GM10266 (cell line): Measurements from ENCODE around the gene PLEKHA7.
A peak's percentile ranks its signal among the peaks of the same experiment; 100 is the strongest.

Experiments used
- DNase-seq: peaks from one replicate; pipeline ENCODE4 v3.0.0; 2012; ENCODE audit errors: extremely low spot score
- TF ChIP-seq, protein P1 (sequence below): IDR thresholded peaks from 2 replicates; pipeline ENCODE4 v1.5.1; 2012; ENCODE audit warnings: mild to moderate bottlenecking, low read depth; ENCODE audit not compliant: control insufficient read depth, insufficient read depth; ENCODE audit errors: missing control alignments

The PLEKHA7 gene

DNA sequence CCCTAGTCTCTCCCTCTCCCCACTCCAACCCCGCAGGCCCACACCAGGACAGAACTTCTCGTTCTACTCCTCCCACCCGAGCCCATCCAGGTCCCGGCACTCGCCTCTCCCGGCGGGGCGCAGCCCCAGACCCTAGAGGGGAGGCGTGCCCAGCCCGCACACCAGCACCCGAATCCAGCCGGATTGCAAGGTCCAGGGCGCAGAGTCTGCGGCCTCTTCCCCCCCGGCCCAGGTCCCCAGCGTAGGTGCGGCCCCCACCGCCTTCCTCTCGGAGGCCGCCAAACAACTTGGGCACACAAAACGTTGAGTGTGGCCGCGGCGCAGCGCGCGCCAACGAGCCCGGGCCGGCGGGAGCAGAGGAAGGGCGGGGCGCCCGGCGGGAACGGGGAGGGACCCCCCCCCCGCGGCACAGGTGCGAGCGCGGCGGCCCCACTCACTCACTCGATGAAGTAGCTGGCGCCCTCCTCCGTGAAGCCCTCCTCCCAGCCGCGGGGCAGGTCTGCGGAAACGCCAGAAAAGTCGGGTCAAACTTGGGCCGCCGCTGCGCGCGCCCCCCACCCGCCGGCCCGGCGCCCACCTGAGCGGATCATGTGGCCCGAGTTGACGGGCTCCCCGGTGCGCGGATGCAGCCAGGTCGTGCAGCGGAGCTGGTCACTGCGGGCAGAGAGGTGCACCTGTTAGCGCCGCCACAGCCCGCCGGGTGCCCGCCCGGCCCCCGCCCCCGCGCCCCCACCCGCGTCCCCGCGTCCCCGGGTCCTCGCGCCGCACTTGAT, 480 bp downstream of the PLEKHA7 start:
- peak; percentile 50 for DNase-seq
- TF ChIP-seq, protein P1, sequence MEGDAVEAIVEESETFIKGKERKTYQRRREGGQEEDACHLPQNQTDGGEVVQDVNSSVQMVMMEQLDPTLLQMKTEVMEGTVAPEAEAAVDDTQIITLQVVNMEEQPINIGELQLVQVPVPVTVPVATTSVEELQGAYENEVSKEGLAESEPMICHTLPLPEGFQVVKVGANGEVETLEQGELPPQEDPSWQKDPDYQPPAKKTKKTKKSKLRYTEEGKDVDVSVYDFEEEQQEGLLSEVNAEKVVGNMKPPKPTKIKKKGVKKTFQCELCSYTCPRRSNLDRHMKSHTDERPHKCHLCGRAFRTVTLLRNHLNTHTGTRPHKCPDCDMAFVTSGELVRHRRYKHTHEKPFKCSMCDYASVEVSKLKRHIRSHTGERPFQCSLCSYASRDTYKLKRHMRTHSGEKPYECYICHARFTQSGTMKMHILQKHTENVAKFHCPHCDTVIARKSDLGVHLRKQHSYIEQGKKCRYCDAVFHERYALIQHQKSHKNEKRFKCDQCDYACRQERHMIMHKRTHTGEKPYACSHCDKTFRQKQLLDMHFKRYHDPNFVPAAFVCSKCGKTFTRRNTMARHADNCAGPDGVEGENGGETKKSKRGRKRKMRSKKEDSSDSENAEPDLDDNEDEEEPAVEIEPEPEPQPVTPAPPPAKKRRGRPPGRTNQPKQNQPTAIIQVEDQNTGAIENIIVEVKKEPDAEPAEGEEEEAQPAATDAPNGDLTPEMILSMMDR, result no peak

DNA sequence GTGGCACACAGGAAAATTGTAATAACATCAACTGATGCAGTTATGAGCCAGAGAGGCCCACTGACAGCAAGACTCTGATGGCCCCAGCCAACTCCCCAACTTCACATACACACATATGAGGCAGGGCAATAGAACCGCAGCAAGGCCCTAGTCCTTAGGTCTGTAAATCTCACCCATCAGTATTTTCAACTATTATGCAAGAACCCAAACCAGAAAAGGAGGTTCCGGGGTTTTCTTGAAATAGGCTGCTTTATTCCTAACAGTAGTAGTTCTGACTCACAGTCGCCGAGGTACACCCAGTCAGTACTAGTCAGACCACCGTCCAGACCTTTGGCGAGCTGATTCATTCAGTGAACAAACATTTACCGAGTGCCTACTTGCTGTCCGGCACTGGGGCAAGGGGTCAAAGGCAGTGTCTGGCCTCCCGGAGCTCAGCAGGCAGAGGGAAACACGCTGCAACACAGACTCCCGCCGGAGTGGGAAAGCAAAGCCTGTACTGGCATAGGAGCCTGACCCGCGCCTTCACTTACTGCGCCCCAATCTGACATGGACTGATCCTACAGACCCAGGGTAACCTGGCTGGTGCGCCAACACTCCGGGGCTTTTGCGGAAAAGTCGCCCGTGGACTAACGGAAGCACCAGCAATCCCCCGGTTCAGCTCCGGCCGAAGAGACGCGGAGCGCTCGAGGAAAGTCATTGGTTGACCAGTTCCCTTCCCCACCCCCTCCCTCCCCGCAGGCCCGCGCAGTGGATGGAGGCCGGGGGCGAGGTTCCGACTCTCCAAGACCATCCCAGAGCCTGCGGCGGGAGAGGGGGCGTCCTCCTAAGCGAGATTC, 1.3 kb downstream of the PLEKHA7 start:
- DNase-seq, result peak; percentile 23
- TF ChIP-seq, protein P1, result no peak

DNA sequence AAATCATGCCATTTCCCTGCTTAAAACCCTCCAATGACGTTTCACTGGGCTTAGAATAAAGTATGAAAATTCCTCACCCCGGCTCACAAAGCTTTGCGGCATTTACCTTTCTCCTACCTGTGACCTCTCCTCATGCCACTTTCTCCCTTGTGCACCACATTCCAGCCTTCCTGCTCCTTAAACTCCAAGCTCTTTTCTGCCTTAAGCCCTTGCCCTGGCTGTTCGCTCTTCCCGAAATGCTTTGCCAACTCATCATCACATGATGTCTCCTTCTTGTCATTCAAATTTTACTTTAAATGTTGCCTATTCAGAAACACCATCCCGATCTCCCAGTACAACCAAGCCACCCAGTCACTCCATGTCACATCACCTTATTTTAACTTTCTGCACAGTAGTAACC, 2.0 kb downstream of the PLEKHA7 start:
- no peak for DNase-seq
- TF ChIP-seq, protein P1, result no peak

DNA sequence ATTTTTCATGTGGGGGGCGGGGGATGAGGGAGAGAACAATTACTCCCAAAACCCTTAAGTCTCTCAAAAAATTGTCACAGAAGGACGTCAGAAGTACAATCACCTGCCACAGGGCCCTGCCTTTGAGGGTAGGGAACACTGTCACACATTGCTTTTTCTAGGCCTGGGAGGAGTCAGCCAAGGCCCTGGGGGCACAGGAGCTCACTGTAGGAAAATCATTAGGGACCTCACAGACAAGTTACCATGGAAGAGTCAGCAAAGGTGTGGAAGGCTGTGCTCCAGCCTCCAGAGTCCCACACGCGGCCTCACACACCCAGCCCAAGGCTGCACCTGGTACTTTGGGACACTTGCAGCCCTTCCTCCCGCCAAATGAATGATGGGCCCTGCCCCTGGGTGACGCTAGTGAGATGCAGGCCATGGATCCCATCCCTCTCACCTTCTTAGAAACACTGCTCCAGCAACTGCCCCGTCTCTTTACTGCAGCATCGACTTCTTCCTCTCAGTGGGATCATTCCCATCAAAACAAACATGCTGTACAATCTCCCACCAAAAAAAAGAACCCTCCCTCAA, 3.3 kb downstream of the PLEKHA7 start:
- TF ChIP-seq, protein P1, result no peak
- no peak for DNase-seq

DNA sequence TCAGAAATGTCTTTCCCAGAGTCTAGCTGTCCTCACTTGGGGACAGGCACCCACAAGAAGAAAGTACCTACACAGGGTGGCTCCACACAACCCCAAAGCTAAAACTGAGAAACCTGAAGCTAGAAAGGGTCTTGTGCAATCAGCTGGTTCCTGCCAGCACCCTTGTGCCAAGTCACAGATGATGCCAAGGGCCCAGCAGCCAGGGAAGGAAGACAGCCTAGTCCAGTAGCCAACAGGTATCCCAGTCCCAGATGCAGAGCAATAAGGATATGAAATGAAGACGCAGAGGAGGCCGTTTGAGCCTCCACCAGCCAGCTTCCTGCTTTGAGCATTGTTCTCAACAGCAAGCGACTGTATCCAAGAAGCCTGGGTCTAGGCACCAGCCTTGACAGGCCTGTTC, 6.1 kb downstream of the PLEKHA7 start:
- no peak for DNase-seq

DNA sequence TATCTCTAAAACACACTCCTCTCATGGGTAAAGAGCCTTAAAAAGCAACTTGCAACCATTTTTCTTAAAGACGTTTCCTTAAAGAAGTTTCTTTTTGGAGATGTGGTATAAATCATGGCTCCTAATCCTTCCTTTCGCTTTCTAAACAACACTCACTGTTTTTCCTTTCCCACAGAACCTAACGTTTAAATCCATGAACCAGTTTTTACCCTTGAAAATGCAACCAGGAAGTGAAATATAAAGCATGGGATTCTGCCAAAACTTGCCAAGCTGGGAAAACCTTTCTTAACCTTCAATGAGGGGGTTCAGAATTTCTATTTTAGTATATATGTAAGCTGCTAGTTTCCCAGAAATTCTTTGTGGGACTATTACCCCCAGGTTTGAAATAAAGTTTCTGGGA, 8.6 kb downstream of the PLEKHA7 start:
- DNase-seq, result no peak
- TF ChIP-seq, protein P1, result no peak

More for the DNA sequence above, 6.1 kb downstream of the PLEKHA7 start:
- TF ChIP-seq, protein P1, result no peak
